Activated naive CD8-positive, alpha-beta T cell treated with anti-CD3 and anti-CD28 coated beads for 36 hours (primary cell): Measurements from ENCODE around the gene ACAT2. TPM values are rescaled to one million over a fixed set of nuclear protein-coding genes. Genes with fewer than 3 reads are reported as not detected.
"Not testable (repeated sequence)": the region's sequence is repeated elsewhere in the genome, so short reads cannot be mapped to it uniquely, and the experiment has no call there.

Source experiments
- DNase-seq: peaks from one replicate; pipeline ENCODE4 v3.0.0; 2021
- H3K27ac Mint-ChIP-seq: one replicate; pipeline ENCODE4 v1.8.0; 2022; ENCODE audit warnings: mild to moderate bottlenecking, moderate library complexity, mixed read lengths
- H3K27me3 Mint-ChIP-seq: one replicate; pipeline ENCODE4 v1.8.0; 2022; ENCODE audit warnings: mild to moderate bottlenecking, mixed read lengths
- H3K36me3 Mint-ChIP-seq: one replicate; pipeline ENCODE4 v1.8.0; 2021; ENCODE audit warnings: mild to moderate bottlenecking, mixed read lengths
- H3K4me1 Mint-ChIP-seq: one replicate; pipeline ENCODE4 v1.8.0; 2021; ENCODE audit warnings: mixed read lengths
- H3K4me3 Mint-ChIP-seq: one replicate; pipeline ENCODE4 v1.8.0; 2022; ENCODE audit warnings: mild to moderate bottlenecking, moderate library complexity, mixed read lengths
- H3K9me3 Mint-ChIP-seq: one replicate; pipeline ENCODE4 v1.8.0; 2022; ENCODE audit warnings: mixed read lengths
- total RNA-seq, 2 experiments: library from RNA; stranded (reverse); gene quantifications; one replicate each; pipeline ENCODE4 v1.2.3, GENCODE V29; 2021

The ACAT2 gene
- total RNA-seq, 2 experiments from 2014 or later, result 67.8 to 68.4 TPM

DNA sequence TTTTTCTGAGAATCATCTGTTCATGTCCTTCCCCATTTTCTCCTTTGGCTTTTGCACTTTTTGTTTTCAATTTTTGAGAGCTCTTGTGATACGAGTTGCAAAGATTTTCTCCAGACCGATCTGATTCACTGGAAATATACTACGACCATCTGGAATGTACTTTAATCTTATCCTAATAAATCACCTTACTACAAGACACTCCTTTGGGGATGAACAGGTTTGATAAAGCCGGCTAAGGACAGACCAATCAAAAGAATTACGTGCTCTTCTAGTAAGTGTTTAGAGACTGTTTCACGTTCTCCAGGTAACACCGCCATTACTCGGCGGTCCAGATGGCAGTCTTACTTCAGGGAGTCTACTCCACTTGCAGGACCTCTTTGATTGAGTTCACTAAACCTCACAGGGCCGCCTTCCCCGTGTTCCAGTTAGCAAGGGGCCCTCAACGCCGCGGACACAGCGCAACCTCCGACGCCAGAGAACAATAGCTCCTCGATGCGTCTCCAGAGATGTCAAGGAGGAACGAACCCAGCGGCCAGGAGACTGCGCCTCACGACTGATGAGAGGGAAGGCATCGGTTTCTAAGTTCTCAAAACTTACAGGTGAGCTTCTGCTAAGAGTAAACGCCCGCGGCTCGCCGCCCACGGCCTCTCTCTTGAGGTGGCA lies 35.5 kb upstream of the ACAT2 start:
- H3K27me3 Mint-ChIP-seq, result no peaks in the 10 kb centered on the region
- peak overlapping the region; percentile 99 for H3K27ac Mint-ChIP-seq
- H3K9me3 Mint-ChIP-seq, result peaks cover 2% of the 10 kb centered on the region
- peak overlapping the region; percentile 97 for H3K4me3 Mint-ChIP-seq
- peaks cover 59% of the 10 kb centered on the region for H3K36me3 Mint-ChIP-seq
- no peak for DNase-seq
- peaks cover 32% of the 10 kb centered on the region for H3K4me1 Mint-ChIP-seq

- Mint-ChIP-seq H3K4me3 (peak within 1 kb of the TSS; percentile 97), H3K27ac (peak within 1 kb of the TSS; percentile 99), H3K36me3 (peaks cover 61% of the 10 kb centered on the region), H3K27me3 (no peaks in the 10 kb centered on the region), H3K9me3 (peaks cover 2% of the 10 kb centered on the region), H3K4me1 (peaks cover 37% of the 10 kb centered on the region)
- peak; percentile 97 for DNase-seq
Observed at GRCh38 chr6:159726918-159727716, 34.7 kb upstream of the ACAT2 start, which contains the start of gene WTAP. WTAP (plus strand) TSS chr6:159727506; CDS start chr6:159736266, 8,760 bp downstream.

DNA sequence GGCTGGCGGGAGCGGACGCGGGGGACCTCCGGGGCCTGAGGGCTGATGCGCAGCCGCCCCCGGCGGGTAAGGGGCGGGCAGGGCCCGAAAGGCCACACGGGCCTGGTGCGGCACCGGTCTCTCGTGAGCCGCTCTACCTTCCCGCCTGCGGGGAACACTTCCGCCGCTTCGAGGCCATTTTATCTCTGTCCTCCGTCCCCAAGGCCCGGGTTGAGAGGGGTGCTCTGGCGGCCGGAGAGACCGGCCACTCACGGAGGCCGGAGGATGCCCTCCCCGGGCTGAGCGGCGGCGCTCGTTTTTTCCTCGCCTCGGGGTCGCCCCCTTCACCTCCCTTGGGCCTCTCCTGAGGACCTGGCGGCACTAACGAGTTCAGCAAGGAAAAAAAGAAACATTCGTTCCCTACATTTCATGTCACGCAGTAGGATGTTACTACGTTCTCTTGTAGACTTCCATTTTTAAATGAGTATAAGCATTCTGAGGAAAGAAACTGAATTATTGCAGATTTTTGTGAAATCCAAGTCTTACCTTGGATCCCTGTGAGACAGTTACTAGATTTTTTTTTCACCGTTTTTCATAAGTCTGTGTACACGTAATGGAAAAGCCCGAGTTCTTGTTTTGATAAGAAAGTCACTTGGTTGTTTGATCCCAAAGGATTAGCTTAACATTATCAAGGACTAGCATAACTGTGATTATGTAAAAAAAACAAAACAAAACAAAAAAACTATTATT lies 34.0 kb upstream of the ACAT2 start:
- H3K36me3 Mint-ChIP-seq, result peaks cover 59% of the 10 kb centered on the region

DNA sequence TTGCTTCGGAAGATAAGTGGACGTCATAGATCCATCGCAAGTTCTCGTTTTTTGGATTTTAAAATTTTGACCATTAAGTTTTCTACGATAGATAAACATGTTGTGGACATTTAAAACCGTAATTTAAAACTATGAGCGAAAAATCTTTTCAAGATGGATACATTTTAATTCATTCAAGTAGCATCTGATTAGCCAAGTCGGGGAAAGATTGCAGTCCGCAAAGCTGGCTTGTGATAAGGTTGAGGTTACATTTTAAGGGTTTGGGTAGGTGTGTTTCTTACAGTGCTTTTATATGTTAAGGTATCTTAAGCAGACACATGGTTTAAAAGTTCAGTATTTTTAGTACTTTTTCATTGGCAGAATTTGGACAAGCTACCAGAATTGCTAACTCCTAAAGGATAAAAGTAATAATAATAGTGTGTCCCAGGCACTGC lies 33.3 kb upstream of the ACAT2 start:
- Mint-ChIP-seq H3K4me1 (peaks cover 45% of the 10 kb centered on the region), H3K4me3 (peak overlapping the region; percentile 88), H3K36me3 (peaks cover 58% of the 10 kb centered on the region), H3K9me3 (no peaks in the 10 kb centered on the region), H3K27ac (peak overlapping the region; percentile 90), H3K27me3 (no peaks in the 10 kb centered on the region)
- no peak for DNase-seq

More for the DNA sequence above, 34.0 kb upstream of the ACAT2 start:
- Mint-ChIP-seq H3K27ac (peak overlapping the region; percentile 90), H3K27me3 (no peaks in the 10 kb centered on the region), H3K4me3 (peak overlapping the region; percentile 88), H3K4me1 (peaks cover 43% of the 10 kb centered on the region), H3K9me3 (peaks cover 2% of the 10 kb centered on the region)
- no peak for DNase-seq

DNA sequence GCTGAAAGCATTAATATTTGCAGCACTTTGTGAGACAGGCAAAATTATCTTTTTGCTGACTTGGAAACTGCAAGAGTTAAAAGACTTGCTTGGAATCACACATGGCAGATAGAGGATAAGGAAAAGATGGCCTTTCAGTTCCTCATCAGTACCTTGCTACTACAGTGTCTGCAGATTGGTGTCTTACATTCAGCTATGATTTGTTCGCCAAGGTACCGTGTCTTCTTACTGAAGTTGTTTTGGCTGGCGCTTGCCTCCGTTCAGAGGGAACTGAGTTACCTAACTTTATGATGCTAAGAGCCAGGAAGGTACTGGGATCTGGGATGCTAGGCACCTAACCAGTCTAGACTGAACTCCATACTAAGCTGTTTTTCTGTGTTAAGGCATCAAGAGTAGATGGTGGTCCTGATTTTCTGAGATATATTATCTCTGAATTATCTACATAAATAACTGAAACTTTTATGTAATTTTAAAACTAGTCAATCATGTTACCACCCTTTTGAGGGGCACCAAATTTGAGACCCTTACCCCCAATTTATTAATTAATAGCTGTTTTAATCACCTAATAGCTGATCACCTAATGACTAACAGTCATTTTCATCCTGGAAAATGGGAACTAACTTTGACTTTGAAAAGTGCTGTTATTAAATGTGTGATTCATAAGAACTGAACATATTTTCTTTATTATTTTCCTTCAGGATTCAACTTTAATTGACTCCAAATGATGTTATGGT lies 32.1 kb upstream of the ACAT2 start:
- H3K4me3 Mint-ChIP-seq, result peak overlapping the region; percentile 88
- no peaks in the 10 kb centered on the region for H3K9me3 Mint-ChIP-seq
- no peaks in the 10 kb centered on the region for H3K27me3 Mint-ChIP-seq
- H3K36me3 Mint-ChIP-seq, result peaks cover 49% of the 10 kb centered on the region
- H3K4me1 Mint-ChIP-seq, result peaks cover 51% of the 10 kb centered on the region
- peak overlapping the region; percentile 68 for H3K27ac Mint-ChIP-seq
- no peak for DNase-seq

- H3K27ac Mint-ChIP-seq, result no peak overlapping the region
- peaks cover 49% of the 10 kb centered on the region for H3K4me1 Mint-ChIP-seq
- no peaks in the 10 kb centered on the region for H3K9me3 Mint-ChIP-seq
- H3K36me3 Mint-ChIP-seq, result peaks cover 49% of the 10 kb centered on the region
- H3K4me3 Mint-ChIP-seq, result peak overlapping the region; percentile 54
- DNase-seq, result no peak
- H3K27me3 Mint-ChIP-seq, result no peaks in the 10 kb centered on the region
Observed at GRCh38 chr6:159730332-159730676, 31.5 kb upstream of the ACAT2 start.

GRCh38 chr6:159732550-159732949 lies 29.3 kb upstream of the ACAT2 start:
- Mint-ChIP-seq H3K4me1 (peaks cover 53% of the 10 kb centered on the region), H3K27ac (peak overlapping the region; percentile 78), H3K4me3 (peak overlapping the region; percentile 32), H3K36me3 (peaks cover 41% of the 10 kb centered on the region)
- not testable (repeated sequence) for H3K9me3 Mint-ChIP-seq, DNase-seq, H3K27me3 Mint-ChIP-seq

DNA sequence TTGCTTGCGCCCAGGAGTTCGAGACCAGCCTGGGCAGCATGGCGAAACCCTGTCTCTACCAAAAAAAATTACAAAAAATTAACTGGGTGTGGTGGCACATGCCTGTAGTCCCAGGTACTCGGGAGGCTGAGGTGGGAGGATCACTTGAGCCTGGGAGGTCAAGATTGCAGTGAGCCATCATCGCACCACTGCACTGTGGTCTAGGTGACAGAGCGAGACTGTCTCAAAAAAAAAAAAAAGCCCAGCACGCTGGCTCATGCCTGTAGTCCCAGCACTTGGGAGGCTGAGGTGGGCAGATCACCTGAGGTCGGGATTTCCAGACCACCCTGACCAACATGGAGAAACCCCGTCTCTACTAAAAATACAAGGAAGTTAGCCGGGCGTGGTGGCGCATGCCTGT lies 28.4 kb upstream of the ACAT2 start:
- not testable (repeated sequence) for H3K27ac Mint-ChIP-seq, H3K4me3 Mint-ChIP-seq

DNA sequence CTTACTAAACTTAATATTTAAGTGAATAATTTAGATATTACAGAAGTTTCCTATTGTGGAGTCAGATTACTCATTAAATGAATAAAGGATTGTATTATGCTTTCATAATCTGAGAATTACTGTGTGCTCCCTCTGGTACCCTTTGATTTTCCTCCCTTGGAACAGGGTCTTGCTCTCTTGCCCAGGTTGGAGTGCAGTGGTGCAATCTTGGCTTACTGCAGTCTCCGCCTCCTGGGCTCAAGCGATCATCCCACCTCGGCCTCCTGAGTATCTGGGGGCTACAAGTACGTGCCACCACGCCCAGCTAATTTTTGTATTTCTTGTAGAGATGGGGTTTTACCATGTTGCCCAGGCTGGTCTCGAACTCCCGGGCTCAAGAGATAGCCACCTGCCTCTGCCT lies 24.9 kb upstream of the ACAT2 start:
- DNase-seq, result no peak
- Mint-ChIP-seq H3K4me1 (peaks cover 41% of the 10 kb centered on the region), H3K27me3 (no peaks in the 10 kb centered on the region), H3K9me3 (no peaks in the 10 kb centered on the region), H3K4me3 (no peak overlapping the region), H3K36me3 (peaks cover 19% of the 10 kb centered on the region), H3K27ac (peak overlapping the region; percentile 58)

More for the DNA sequence above, 28.4 kb upstream of the ACAT2 start:
- not testable (repeated sequence) for H3K27me3 Mint-ChIP-seq, H3K9me3 Mint-ChIP-seq, DNase-seq
- H3K36me3 Mint-ChIP-seq, result peaks cover 36% of the 10 kb centered on the region
- peaks cover 59% of the 10 kb centered on the region for H3K4me1 Mint-ChIP-seq

GRCh38 chr6:159739341-159739740 lies 22.5 kb upstream of the ACAT2 start:
- H3K4me3 Mint-ChIP-seq, result no peak overlapping the region
- no peak for DNase-seq
- H3K36me3 Mint-ChIP-seq, result peaks cover 9% of the 10 kb centered on the region
- no peak overlapping the region for H3K27ac Mint-ChIP-seq
- no peaks in the 10 kb centered on the region for H3K9me3 Mint-ChIP-seq
- H3K27me3 Mint-ChIP-seq, result no peaks in the 10 kb centered on the region
- H3K4me1 Mint-ChIP-seq, result peaks cover 31% of the 10 kb centered on the region

GRCh38 chr6:159742165-159742564 lies 19.7 kb upstream of the ACAT2 start:
- Mint-ChIP-seq H3K4me3 (no peak overlapping the region), H3K27ac (no peak overlapping the region), H3K4me1 (peaks cover 23% of the 10 kb centered on the region), H3K27me3 (no peaks in the 10 kb centered on the region), H3K36me3 (peaks cover 24% of the 10 kb centered on the region), H3K9me3 (no peaks in the 10 kb centered on the region)
- DNase-seq, result no peak

DNA sequence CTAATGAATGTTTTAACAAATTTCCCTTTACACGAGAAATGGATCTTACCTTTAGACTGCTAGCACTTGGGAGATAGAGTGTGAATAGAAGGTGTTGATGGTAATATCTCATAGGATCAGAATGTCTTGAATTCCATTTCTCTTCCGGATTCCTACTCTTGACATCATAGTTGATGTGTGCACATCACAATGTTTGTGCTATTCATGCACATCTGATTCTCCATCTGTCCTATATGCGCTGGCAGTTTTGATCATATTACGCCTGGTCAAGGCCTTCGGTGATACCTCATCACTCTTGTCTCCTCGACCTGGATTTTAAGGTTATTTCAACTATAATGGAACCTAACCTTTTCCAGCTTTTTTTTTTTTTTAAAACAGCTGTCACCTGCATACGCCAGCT lies 16.8 kb upstream of the ACAT2 start:
- H3K27ac Mint-ChIP-seq, result peak overlapping the region; percentile 34
- no peak for DNase-seq
- H3K4me1 Mint-ChIP-seq, result peaks cover 17% of the 10 kb centered on the region

GRCh38 chr6:159746759-159747158 lies 15.1 kb upstream of the ACAT2 start:
- no peak overlapping the region for H3K4me3 Mint-ChIP-seq
- no peaks in the 10 kb centered on the region for H3K27me3 Mint-ChIP-seq
- H3K9me3 Mint-ChIP-seq, result no peaks in the 10 kb centered on the region
- peaks cover 22% of the 10 kb centered on the region for H3K36me3 Mint-ChIP-seq
- H3K27ac Mint-ChIP-seq, result no peak overlapping the region
- no peak for DNase-seq
- H3K4me1 Mint-ChIP-seq, result peaks cover 14% of the 10 kb centered on the region

More for the DNA sequence above, 16.8 kb upstream of the ACAT2 start:
- Mint-ChIP-seq H3K36me3 (peaks cover 27% of the 10 kb centered on the region), H3K9me3 (no peaks in the 10 kb centered on the region), H3K27me3 (no peaks in the 10 kb centered on the region), H3K4me3 (no peak overlapping the region)

GRCh38 chr6:159748127-159748526 lies 13.7 kb upstream of the ACAT2 start:
- not testable (repeated sequence) for H3K9me3 Mint-ChIP-seq, H3K4me3 Mint-ChIP-seq, H3K27me3 Mint-ChIP-seq, DNase-seq
- H3K27ac Mint-ChIP-seq, result peak overlapping the region; percentile 51
- H3K36me3 Mint-ChIP-seq, result peaks cover 24% of the 10 kb centered on the region
- H3K4me1 Mint-ChIP-seq, result peaks cover 11% of the 10 kb centered on the region
